Measurements from ENCODE around the gene ARG2. TPM values are rescaled to one million over a fixed set of nuclear protein-coding genes. Genes with fewer than 3 reads are reported as not detected.

ARG2 gene
- total RNA-seq, 1 donor from 2014 or later, result 78.7 TPM

GRCh38 chr14:67665868-67666267 lies 46.1 kb downstream of the ARG2 start:
- Mint-ChIP-seq H3K4me3 (ENCODE audit: unreplicated experiment) (no peak overlapping the region), H3K36me3 (ENCODE audit: unreplicated experiment) (no peaks in the 10 kb centered on the region), H3K4me1 (ENCODE audit: low read depth, unreplicated experiment) (peaks cover 5% of the 10 kb centered on the region), H3K9me3 (ENCODE audit: unreplicated experiment) (no peaks in the 10 kb centered on the region), H3K27me3 (ENCODE audit: unreplicated experiment) (peaks cover 2% of the 10 kb centered on the region), H3K27ac (ENCODE audit: unreplicated experiment) (no peak overlapping the region)
- TF ChIP-seq CTCF (IDR thresholded peaks at IDR 0.05; ENCODE audit: partially characterized antibody, unreplicated experiment), result no peak
- DNase-seq, result no peak

- Mint-ChIP-seq H3K27me3 (ENCODE audit: unreplicated experiment) (peaks cover 2% of the 10 kb centered on the region), H3K27ac (ENCODE audit: unreplicated experiment) (peak overlapping the region; percentile 82)
Measured at GRCh38 chr14:67666750-67667449, 47.2 kb downstream of the ARG2 start.

GRCh38 chr14:67668559-67668958 lies 48.8 kb downstream of the ARG2 start:
- Mint-ChIP-seq H3K9me3 (ENCODE audit: unreplicated experiment) (peaks cover 2% of the 10 kb centered on the region), H3K4me1 (ENCODE audit: low read depth, unreplicated experiment) (peaks cover 13% of the 10 kb centered on the region), H3K36me3 (ENCODE audit: unreplicated experiment) (no peaks in the 10 kb centered on the region), H3K27me3 (ENCODE audit: unreplicated experiment) (peaks cover 2% of the 10 kb centered on the region), H3K4me3 (ENCODE audit: unreplicated experiment) (no peak overlapping the region), H3K27ac (ENCODE audit: unreplicated experiment) (no peak overlapping the region)
- no peak for TF ChIP-seq CTCF (IDR thresholded peaks at IDR 0.05; ENCODE audit: partially characterized antibody, unreplicated experiment)
- no peak for DNase-seq

More at GRCh38 chr14:67666750-67667449, 47.2 kb downstream of the ARG2 start:
- peaks cover 5% of the 10 kb centered on the region for H3K4me1 Mint-ChIP-seq (ENCODE audit: low read depth, unreplicated experiment)
- no peaks in the 10 kb centered on the region for H3K36me3 Mint-ChIP-seq (ENCODE audit: unreplicated experiment)
- DNase-seq, result no peak
- no peaks in the 10 kb centered on the region for H3K9me3 Mint-ChIP-seq (ENCODE audit: unreplicated experiment)
- no peak overlapping the region for H3K4me3 Mint-ChIP-seq (ENCODE audit: unreplicated experiment)
- peak; percentile 54 for TF ChIP-seq CTCF (IDR thresholded peaks at IDR 0.05; ENCODE audit: partially characterized antibody, unreplicated experiment)

- Mint-ChIP-seq H3K9me3 (ENCODE audit: unreplicated experiment) (peaks cover 7% of the 10 kb centered on the region), H3K4me3 (ENCODE audit: unreplicated experiment) (peak overlapping the region; percentile 96), H3K27ac (ENCODE audit: unreplicated experiment) (peak overlapping the region; percentile 79), H3K27me3 (ENCODE audit: unreplicated experiment) (peaks cover 8% of the 10 kb centered on the region), H3K36me3 (ENCODE audit: unreplicated experiment) (no peaks in the 10 kb centered on the region), H3K4me1 (ENCODE audit: low read depth, unreplicated experiment) (peaks cover 17% of the 10 kb centered on the region)
- no peak for DNase-seq
- no peak for TF ChIP-seq CTCF (IDR thresholded peaks at IDR 0.05; ENCODE audit: partially characterized antibody, unreplicated experiment)
Measured at GRCh38 chr14:67673451-67673850, 53.7 kb downstream of the ARG2 start.

GRCh38 chr14:67674139-67674479 lies 54.4 kb downstream of the ARG2 start:
- H3K9me3 Mint-ChIP-seq (ENCODE audit: unreplicated experiment), result peaks cover 7% of the 10 kb centered on the region
- H3K4me1 Mint-ChIP-seq (ENCODE audit: low read depth, unreplicated experiment), result peaks cover 15% of the 10 kb centered on the region
- peak overlapping the region; percentile 96 for H3K4me3 Mint-ChIP-seq (ENCODE audit: unreplicated experiment)
- peaks cover 8% of the 10 kb centered on the region for H3K27me3 Mint-ChIP-seq (ENCODE audit: unreplicated experiment)
- peak; percentile 88 for DNase-seq
- H3K36me3 Mint-ChIP-seq (ENCODE audit: unreplicated experiment), result no peaks in the 10 kb centered on the region
- TF ChIP-seq CTCF (IDR thresholded peaks at IDR 0.05; ENCODE audit: partially characterized antibody, unreplicated experiment), result no peak
- peak overlapping the region; percentile 79 for H3K27ac Mint-ChIP-seq (ENCODE audit: unreplicated experiment)
